ENCODE data around the gene KLHL40. TPM values are rescaled to one million over a fixed set of nuclear protein-coding genes. Genes with fewer than 3 reads are reported as not detected.

KLHL40 gene
- total and polyA plus RNA-seq, 9 of the 15 experiments (the other 6 are each of a cell fraction or from before 2014, with no cell fraction given), result not detected

GRCh38 chr3:42683875-42684598 lies 1.3 kb upstream of the KLHL40 start (continued):
- TF ChIP-seq JUN (IDR thresholded peaks at IDR 0.05; ENCODE audit: borderline replicate concordance, low read depth, low read length), result peak; percentile 79; the same call in 1 of the 2 replicates
- TF ChIP-seq JUN (CRISPR knock-in tag; IDR thresholded peaks at IDR 0.05; ENCODE audit: borderline replicate concordance), result no peak
- TF ChIP-seq TAF9B (IDR thresholded peaks at IDR 0.05; ENCODE audit: partially characterized antibody), result no peak
- no peak for TF ChIP-seq GMEB1 (CRISPR knock-in tag; IDR thresholded peaks at IDR 0.05)
- no peak for TF ChIP-seq GTF2F1 (IDR thresholded peaks at IDR 0.05; ENCODE audit: low read depth, low read length)
- TF ChIP-seq TRIM24 (IDR thresholded peaks at IDR 0.05), result peak; percentile 39 to 48; a peak in 1 of 4 replicates
- no peak for TF ChIP-seq CTCF (IDR thresholded peaks at IDR 0.05 in 2 of 3, conservative IDR thresholded peaks at IDR 0.05 in 1 of 3; ENCODE audit: insufficient read depth in 2 of 3, low read depth in 1 of 3, low read length in 3 of 3)
- peak; percentile 8; the same call in 1 of the 2 replicates for TF ChIP-seq EP300 (IDR thresholded peaks at IDR 0.05; ENCODE audit: low read length)
- no peak for TF ChIP-seq BCL6 (CRISPR knock-in tag; IDR thresholded peaks at IDR 0.05)
- TF ChIP-seq POLR2B (IDR thresholded peaks at IDR 0.05; ENCODE audit: low read depth, partially characterized antibody), result no peak
- TF ChIP-seq POLR2AphosphoS5 (IDR thresholded peaks at IDR 0.05; ENCODE audit: control insufficient read depth, insufficient read depth, low read depth, low read length), result no peak
- no peak for TF ChIP-seq CBFB (CRISPR knock-in tag; IDR thresholded peaks at IDR 0.05)
- no peak for TF ChIP-seq AFF4 (CRISPR knock-in tag; IDR thresholded peaks at IDR 0.05)
- peak; percentile 76 for TF ChIP-seq DPF2 (IDR thresholded peaks at IDR 0.05)
- TF ChIP-seq ZSCAN32 (CRISPR knock-in tag; IDR thresholded peaks at IDR 0.05), result no peak
- TF ChIP-seq PPARD (CRISPR knock-in tag; IDR thresholded peaks at IDR 0.05), result no peak
- TF ChIP-seq KLF13 (tag; IDR thresholded peaks at IDR 0.05; ENCODE audit: borderline replicate concordance, low read depth), result no peak
- TF ChIP-seq HNRNPL (IDR thresholded peaks at IDR 0.05; ENCODE audit: low read depth, low read length), result no peak
- TF ChIP-seq DLX4 (CRISPR knock-in tag; IDR thresholded peaks at IDR 0.05), result no peak
- no peak for TF ChIP-seq ZNF668 (CRISPR knock-in tag; IDR thresholded peaks at IDR 0.05)
- TF ChIP-seq ILF3 (IDR thresholded peaks at IDR 0.05; ENCODE audit: borderline replicate concordance), result no peak
- TF ChIP-seq EP400 (IDR thresholded peaks at IDR 0.05), result no peak
